ENCODE measurements around the gene ATP5MG.
A peak's percentile ranks its signal among the peaks of the same experiment; 100 is the strongest.

Gene ATP5MG

GRCh38 chr11:118401151-118401879 lies at the start of gene ATP5MG:
TSS of gene ATP5MG (plus strand) at chr11:118401606. CDS start at chr11:118401666, 60 bp downstream.
- H3K27ac Mint-ChIP-seq: peak within 1 kb of the TSS; percentile 99
- no peaks in the 10 kb centered on the region for H3K9me3 Mint-ChIP-seq
- H3K27me3 Mint-ChIP-seq: no peaks in the 10 kb centered on the region
- H3K4me3 Mint-ChIP-seq: peak within 1 kb of the TSS; percentile 90
- peak; percentile 89 for ATAC-seq
- H3K36me3 Mint-ChIP-seq: peaks cover 17% of the 10 kb centered on the region
- peaks cover 56% of the 10 kb centered on the region for H3K4me1 Mint-ChIP-seq

- no peak for ATAC-seq
- Mint-ChIP-seq H3K9me3 (no peaks in the 10 kb centered on the region), H3K4me3 (no peak overlapping the region), H3K27ac (no peak overlapping the region), H3K36me3 (no peaks in the 10 kb centered on the region), H3K27me3 (peaks cover 18% of the 10 kb centered on the region), H3K4me1 (no peaks in the 10 kb centered on the region)
Observed at GRCh38 chr11:118353084-118353710, 48.2 kb upstream of the ATP5MG start.

GRCh38 chr11:118358071-118358470 lies 43.3 kb upstream of the ATP5MG start:
- no peak for ATAC-seq
- no peak overlapping the region for H3K27ac Mint-ChIP-seq
- no peak overlapping the region for H3K4me3 Mint-ChIP-seq
- H3K9me3 Mint-ChIP-seq: no peaks in the 10 kb centered on the region
- H3K27me3 Mint-ChIP-seq: no peaks in the 10 kb centered on the region
- H3K4me1 Mint-ChIP-seq: peaks cover 30% of the 10 kb centered on the region
- H3K36me3 Mint-ChIP-seq: no peaks in the 10 kb centered on the region

- peak; percentile 98 for ATAC-seq
- H3K9me3 Mint-ChIP-seq: no peaks in the 10 kb centered on the region
- no peaks in the 10 kb centered on the region for H3K36me3 Mint-ChIP-seq
- H3K4me1 Mint-ChIP-seq: peaks cover 37% of the 10 kb centered on the region
- H3K27ac Mint-ChIP-seq: peak within 1 kb of the TSS; percentile 91
- peak within 1 kb of the TSS; percentile 98 for H3K4me3 Mint-ChIP-seq
- H3K27me3 Mint-ChIP-seq: no peaks in the 10 kb centered on the region
Observed at GRCh38 chr11:118359295-118359958, 42.0 kb upstream of the ATP5MG start, which contains the start of gene UBE4A. TSS of gene UBE4A (plus strand) at chr11:118359600. CDS start at chr11:118365081, 5,481 bp downstream.

GRCh38 chr11:118364956-118365615 lies 36.3 kb upstream of the ATP5MG start:
- Mint-ChIP-seq H3K27me3 (no peaks in the 10 kb centered on the region), H3K27ac (no peak overlapping the region), H3K4me3 (no peak overlapping the region), H3K9me3 (no peaks in the 10 kb centered on the region), H3K36me3 (peaks cover 37% of the 10 kb centered on the region), H3K4me1 (peaks cover 23% of the 10 kb centered on the region)
- no peak for ATAC-seq

GRCh38 chr11:118366287-118366686 lies 35.1 kb upstream of the ATP5MG start:
- H3K4me3 Mint-ChIP-seq: no peak overlapping the region
- no peak overlapping the region for H3K27ac Mint-ChIP-seq
- H3K9me3 Mint-ChIP-seq: no peaks in the 10 kb centered on the region
- no peaks in the 10 kb centered on the region for H3K27me3 Mint-ChIP-seq
- peaks cover 46% of the 10 kb centered on the region for H3K36me3 Mint-ChIP-seq
- H3K4me1 Mint-ChIP-seq: peaks cover 22% of the 10 kb centered on the region
- no peak for ATAC-seq

- ATAC-seq: no peak
- H3K36me3 Mint-ChIP-seq: peaks cover 81% of the 10 kb centered on the region
- no peak overlapping the region for H3K4me3 Mint-ChIP-seq
- no peaks in the 10 kb centered on the region for H3K27me3 Mint-ChIP-seq
- H3K27ac Mint-ChIP-seq: no peak overlapping the region
- H3K9me3 Mint-ChIP-seq: no peaks in the 10 kb centered on the region
- no peaks in the 10 kb centered on the region for H3K4me1 Mint-ChIP-seq
Observed at GRCh38 chr11:118370774-118371173, 30.6 kb upstream of the ATP5MG start.

- H3K27ac Mint-ChIP-seq: no peak overlapping the region
Observed at GRCh38 chr11:118373263-118373662, 28.1 kb upstream of the ATP5MG start.

GRCh38 chr11:118373871-118374270 lies 27.5 kb upstream of the ATP5MG start:
- Mint-ChIP-seq H3K4me3 (no peak overlapping the region), H3K36me3 (peaks cover 79% of the 10 kb centered on the region), H3K27ac (no peak overlapping the region), H3K27me3 (no peaks in the 10 kb centered on the region), H3K9me3 (no peaks in the 10 kb centered on the region), H3K4me1 (no peaks in the 10 kb centered on the region)
- no peak for ATAC-seq

More at GRCh38 chr11:118373263-118373662, 28.1 kb upstream of the ATP5MG start:
- Mint-ChIP-seq H3K4me1 (no peaks in the 10 kb centered on the region), H3K9me3 (no peaks in the 10 kb centered on the region), H3K4me3 (no peak overlapping the region), H3K36me3 (peaks cover 82% of the 10 kb centered on the region), H3K27me3 (no peaks in the 10 kb centered on the region)
- no peak for ATAC-seq

- H3K27me3 Mint-ChIP-seq: no peaks in the 10 kb centered on the region
- H3K4me3 Mint-ChIP-seq: no peak overlapping the region
- H3K36me3 Mint-ChIP-seq: peaks cover 78% of the 10 kb centered on the region
- H3K9me3 Mint-ChIP-seq: no peaks in the 10 kb centered on the region
- H3K4me1 Mint-ChIP-seq: no peaks in the 10 kb centered on the region
- ATAC-seq: no peak
- H3K27ac Mint-ChIP-seq: no peak overlapping the region
Observed at GRCh38 chr11:118374729-118375128, 26.7 kb upstream of the ATP5MG start.

GRCh38 chr11:118375978-118376377 lies 25.4 kb upstream of the ATP5MG start:
- no peaks in the 10 kb centered on the region for H3K4me1 Mint-ChIP-seq
- no peaks in the 10 kb centered on the region for H3K9me3 Mint-ChIP-seq
- H3K4me3 Mint-ChIP-seq: no peak overlapping the region
- H3K36me3 Mint-ChIP-seq: peaks cover 71% of the 10 kb centered on the region
- no peaks in the 10 kb centered on the region for H3K27me3 Mint-ChIP-seq
- H3K27ac Mint-ChIP-seq: no peak overlapping the region
- ATAC-seq: no peak

GRCh38 chr11:118379497-118379896 lies 21.9 kb upstream of the ATP5MG start:
- Mint-ChIP-seq H3K27me3 (no peaks in the 10 kb centered on the region), H3K27ac (no peak overlapping the region), H3K9me3 (no peaks in the 10 kb centered on the region), H3K4me3 (no peak overlapping the region), H3K4me1 (no peaks in the 10 kb centered on the region), H3K36me3 (peaks cover 54% of the 10 kb centered on the region)
- no peak for ATAC-seq

- Mint-ChIP-seq H3K36me3 (peaks cover 54% of the 10 kb centered on the region), H3K4me1 (no peaks in the 10 kb centered on the region)
- ATAC-seq: no peak
Observed at GRCh38 chr11:118380571-118380970, 20.8 kb upstream of the ATP5MG start.

GRCh38 chr11:118382954-118383353 lies 18.5 kb upstream of the ATP5MG start:
- no peak overlapping the region for H3K4me3 Mint-ChIP-seq
- H3K27ac Mint-ChIP-seq: no peak overlapping the region
- no peaks in the 10 kb centered on the region for H3K4me1 Mint-ChIP-seq
- H3K27me3 Mint-ChIP-seq: no peaks in the 10 kb centered on the region
- peaks cover 63% of the 10 kb centered on the region for H3K36me3 Mint-ChIP-seq
- no peak for ATAC-seq
- H3K9me3 Mint-ChIP-seq: no peaks in the 10 kb centered on the region

More at GRCh38 chr11:118380571-118380970, 20.8 kb upstream of the ATP5MG start:
- H3K27me3 Mint-ChIP-seq: no peaks in the 10 kb centered on the region
- H3K9me3 Mint-ChIP-seq: no peaks in the 10 kb centered on the region
- H3K27ac Mint-ChIP-seq: no peak overlapping the region
- H3K4me3 Mint-ChIP-seq: no peak overlapping the region

GRCh38 chr11:118383657-118384056 lies 17.7 kb upstream of the ATP5MG start:
- Mint-ChIP-seq H3K4me1 (no peaks in the 10 kb centered on the region), H3K27ac (no peak overlapping the region), H3K36me3 (peaks cover 63% of the 10 kb centered on the region), H3K27me3 (no peaks in the 10 kb centered on the region), H3K4me3 (no peak overlapping the region), H3K9me3 (no peaks in the 10 kb centered on the region)
- ATAC-seq: no peak
